HepG2 (cell line): Measurements from ENCODE around the gene TECTA. TPM values are rescaled to one million over a fixed set of nuclear protein-coding genes. Genes with fewer than 3 reads are reported as not detected.

Experiments
- ATAC-seq: fragments of 200-7000 bp; cut with Tn5 transposase; 3 replicates; pipeline ENCODE4 v1.9.1; 2020; ENCODE audit warnings: mild to moderate bottlenecking, moderate library complexity
- BruUV-seq: library from RNA; stranded (reverse); fragments of 400-500 nt; replicated peaks from 2 replicates; lab custom pipeline; 2021; lab: Mats Ljungman, UMichigan
- CTCF ChIA-PET: fragments of 300-600 bp; formaldehyde crosslinking; extraction: SDS; loops from one replicate; lab custom pipeline; 2021; ENCODE audit warnings: low total read pairs, inconsistent platforms, low intra/inter-chr PET ratio; lab: Yijun Ruan, JAX
- POLR2A ChIA-PET: fragments of 350-600 bp; sonication (Branson Sonifier 250); formaldehyde crosslinking; loops from one replicate; lab custom pipeline; 2020; ENCODE audit warnings: antibody characterized with exemption, inconsistent platforms; lab: Yijun Ruan, JAX
- DNase-seq: peaks from one replicate; pipeline ENCODE4 v3.0.0-alpha.2; 2015; ENCODE audit warnings: low spot score
- FAIRE-seq: peaks from 3 replicates; lab custom pipeline; 2011; peaks lifted over from hg19 to GRCh38; lab: Jason Lieb, UNC
- H2AFZ ChIP-seq: one replicate; pipeline ENCODE4 v1.6.1; 2011; ENCODE audit warnings: low read length, inconsistent platforms
- H3K27ac ChIP-seq: fragments of 300-600 bp; 3 replicates; pipeline ENCODE4 v1.8.0; 2011; ENCODE audit warnings: mixed run types, mild to moderate bottlenecking, mixed read lengths, low read length, inconsistent platforms; ENCODE audit not compliant: insufficient read depth; ENCODE audit errors: extremely low read length
- H3K27me3 ChIP-seq, 2 experiments: fragments of 200-600 bp in 1 of 2; 2 replicates in 1 of 2; 3 replicates in 1 of 2; pipeline versions ENCODE4 v1.6.0 to v1.8.0; 2011; ENCODE audit warnings: low read length in 2 of 2, mild to moderate bottlenecking in 2 of 2, moderate library complexity in 2 of 2, inconsistent platforms in 1 of 2; ENCODE audit not compliant: insufficient read depth in 2 of 2, control insufficient read depth in 1 of 2
- H3K36me3 ChIP-seq, 2 experiments: fragments of 200-600 bp in 1 of 2; replicated peaks in 1 of 2; 2 replicates in 1 of 2; 3 replicates in 1 of 2; pipeline versions ENCODE4 v1.5.1 to v1.8.0; 2011; ENCODE audit warnings: low read length in 2 of 2, inconsistent platforms in 1 of 2; ENCODE audit not compliant: insufficient read depth in 2 of 2, control insufficient read depth in 1 of 2
- H3K4me1 ChIP-seq: 2 replicates; pipeline ENCODE4 v1.5.1; 2012; ENCODE audit warnings: low read length, inconsistent platforms; ENCODE audit not compliant: insufficient read depth
- H3K4me2 ChIP-seq: 2 replicates; pipeline ENCODE4 v1.6.0; 2011; ENCODE audit warnings: low read depth, low read length, inconsistent platforms
- H3K4me3 ChIP-seq, 3 experiments: fragments of 200-600 bp in 1 of 3; sonication (generic), shearing (Covaris generic) in 1 of 3; replicated peaks in 1 of 3; 2 replicates each; pipeline ENCODE4 v1.5.1; 2011 to 2016; ENCODE audit warnings: low read length in 3 of 3, inconsistent platforms in 2 of 3, low read depth in 2 of 3, mild to moderate bottlenecking in 2 of 3, control low read depth in 1 of 3, mixed read lengths in 1 of 3; ENCODE audit not compliant: insufficient read depth in 1 of 3
- H3K79me2 ChIP-seq: one replicate; pipeline ENCODE4 v1.6.1; 2011; ENCODE audit warnings: low read length, inconsistent platforms; ENCODE audit not compliant: insufficient read depth
- H3K9ac ChIP-seq: 2 replicates; pipeline ENCODE4 v1.6.0; 2011; ENCODE audit warnings: mild to moderate bottlenecking, low read depth, low read length, inconsistent platforms; ENCODE audit not compliant: insufficient read depth
- H3K9me3 ChIP-seq: 2 replicates; pipeline ENCODE4 v1.5.1; 2012; ENCODE audit warnings: mild to moderate bottlenecking, low read length
- H4K20me1 ChIP-seq: 2 replicates; pipeline ENCODE4 v1.6.0; 2011; ENCODE audit warnings: inconsistent platforms, mild to moderate bottlenecking, low read length, moderate library complexity; ENCODE audit not compliant: insufficient read depth
- CAMTA2 ChIP-seq: sonication (generic); formaldehyde crosslinking; IDR thresholded peaks from 2 replicates; pipeline ENCODE4 v1.4.0; 2020; ENCODE audit warnings: mild to moderate bottlenecking, missing genetic modification reagents, borderline replicate concordance
- ZNF383 ChIP-seq: sonication (generic); formaldehyde crosslinking; IDR thresholded peaks from 2 replicates; pipeline ENCODE4 v1.4.0; 2020; ENCODE audit warnings: missing genetic modification reagents, mild to moderate bottlenecking, borderline replicate concordance
- WGBS: methylation state at CpG from one replicate; pipeline ENCODE4 v1.1.6; 2017; ENCODE audit warnings: low lambda C conversion rate; 5-methylcytosine and 5-hydroxymethylcytosine counted together
- in situ Hi-C: cut with HindIII; loops from 2 replicates; pipeline ENCODE4 v1.10.0; 2017; ENCODE audit warnings: low pct_unique_long_range_greater_than_20kb; ENCODE audit not compliant: extremely low pct_ligation_motif_present
- intact Hi-C: fragments of 100-400 bp; cut with micrococcal nuclease; formaldehyde crosslinking; loops from one replicate; pipeline ENCODE4 v1.10.0; 2022; ENCODE audit not compliant: unreplicated experiment
- polyA plus RNA-seq, 8 experiments: library from polyadenylated mRNA; depleted of rRNA in 3 of 8; stranded (reverse) in 7 of 8; unstranded in 1 of 8; fragments of >200 nt; fragmentation: Illumina TruSeq in 4 of 8; extraction: Trizol in 4 of 8; gene quantifications; 2 replicates each; pipeline versions ENCODE4 v1.2.1 to v1.2.3, GENCODE V29; 2011 to 2016; ENCODE audit warnings: low read depth in 4 of 8, missing spikeins in 1 of 8, mixed read lengths in 1 of 8; ENCODE audit not compliant: insufficient read depth in 1 of 8
- total RNA-seq, 5 experiments: library from RNA; depleted of rRNA; stranded (reverse); fragments of >200 nt; fragmentation: Illumina TruSeq; extraction: Trizol; gene quantifications; 2 replicates each; pipeline ENCODE4 v1.2.3, GENCODE V29; 2016; ENCODE audit warnings: low read depth in 1 of 5
- TF ChIP-seq, protein P1 (sequence below): sonication (generic); formaldehyde crosslinking; IDR thresholded peaks from 2 replicates; pipeline ENCODE4 v1.5.0; 2020; ENCODE audit warnings: missing genetic modification reagents, mild to moderate bottlenecking, borderline replicate concordance
- TF ChIP-seq, protein P2 (sequence below): fragments of 450-650 bp; IDR thresholded peaks from 2 replicates; pipeline ENCODE4 v1.6.1; 2016

TECTA gene
- total and polyA plus RNA-seq, 2 of the 13 experiments (the other 11 are each of a cell fraction or from before 2014, with no cell fraction given) = 0.04 to 0.17 TPM

DNA sequence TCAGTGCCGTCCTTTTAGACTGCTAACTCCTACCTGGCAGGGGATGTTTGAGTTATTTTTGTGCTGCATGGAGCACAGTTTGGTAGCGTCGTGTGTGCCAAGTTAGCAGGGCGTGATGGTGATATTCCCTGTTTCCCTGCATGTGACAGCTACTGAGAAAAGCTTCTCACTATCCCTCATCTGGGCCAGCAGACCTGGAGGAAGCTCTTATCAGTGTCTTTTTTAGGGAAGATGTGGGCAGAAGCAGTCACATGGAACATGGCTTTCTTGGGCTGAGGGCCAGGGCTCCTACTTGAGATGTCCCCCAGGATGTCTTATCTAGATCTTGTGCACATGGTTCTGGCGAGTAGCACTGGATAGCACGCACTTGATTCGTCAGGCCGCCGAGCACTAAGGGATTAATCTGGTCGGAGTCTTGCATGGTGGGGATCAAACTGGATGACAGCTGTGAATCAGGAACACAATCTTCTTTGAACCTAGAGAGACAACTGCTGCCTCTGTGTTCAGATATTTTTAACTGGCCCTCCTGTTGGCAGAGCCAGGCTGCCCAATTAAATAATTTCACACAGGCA is 33.8 kb downstream of the TECTA start (continued):
- TF ChIP-seq, protein P1, sequence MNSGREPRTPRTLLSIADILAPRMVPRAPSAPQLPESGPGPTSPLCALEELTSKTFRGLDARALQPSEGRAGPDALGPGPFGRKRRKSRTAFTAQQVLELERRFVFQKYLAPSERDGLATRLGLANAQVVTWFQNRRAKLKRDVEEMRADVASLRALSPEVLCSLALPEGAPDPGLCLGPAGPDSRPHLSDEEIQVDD (CRISPR knock-in tag) = no peak
- TF ChIP-seq CAMTA2 (CRISPR knock-in tag) = no peak

DNA sequence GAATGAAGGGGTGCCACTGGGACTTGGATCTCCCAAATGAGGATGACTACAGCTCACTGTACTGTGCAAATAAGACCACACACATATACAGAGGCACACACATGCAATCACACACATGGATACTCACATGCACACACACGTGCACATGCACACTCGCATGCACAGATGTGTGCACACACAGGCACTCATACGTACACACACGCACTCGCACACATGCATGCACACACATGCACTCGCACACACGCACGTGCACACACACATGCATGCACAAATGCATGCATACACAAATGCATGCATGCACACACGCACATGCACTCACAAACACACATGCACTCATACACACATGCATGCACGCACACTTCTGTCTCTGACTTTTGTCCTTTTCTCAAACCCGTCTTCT is 36.0 kb downstream of the TECTA start:
- Histone ChIP-seq H4K20me1 (no peaks in the 10 kb centered on the region), H3K9me3 (no peaks in the 10 kb centered on the region), H3K79me2 (no peaks in the 10 kb centered on the region), H3K27me3 (peaks cover 0 to 9% of the 10 kb centered on the region in 2 experiments; a peak in 2 of 5 replicates), H3K36me3 (no peaks in the 10 kb centered on the region), H3K4me2 (no peak overlapping the region), H3K9ac (no peak overlapping the region), H3K4me3 (no peak overlapping the region), H3K27ac (no peak overlapping the region), H2AFZ (no peak overlapping the region), H3K4me1 (no peaks in the 10 kb centered on the region)
- DNase-seq (no peak), ATAC-seq (no peak), FAIRE-seq (no peak)
- intact Hi-C loops = no loop called here
- ChIA-PET CTCF (no interaction called here), POLR2A (no interaction called here)
- BruUV-seq = no TSS peak
- TF ChIP-seq, protein P2, sequence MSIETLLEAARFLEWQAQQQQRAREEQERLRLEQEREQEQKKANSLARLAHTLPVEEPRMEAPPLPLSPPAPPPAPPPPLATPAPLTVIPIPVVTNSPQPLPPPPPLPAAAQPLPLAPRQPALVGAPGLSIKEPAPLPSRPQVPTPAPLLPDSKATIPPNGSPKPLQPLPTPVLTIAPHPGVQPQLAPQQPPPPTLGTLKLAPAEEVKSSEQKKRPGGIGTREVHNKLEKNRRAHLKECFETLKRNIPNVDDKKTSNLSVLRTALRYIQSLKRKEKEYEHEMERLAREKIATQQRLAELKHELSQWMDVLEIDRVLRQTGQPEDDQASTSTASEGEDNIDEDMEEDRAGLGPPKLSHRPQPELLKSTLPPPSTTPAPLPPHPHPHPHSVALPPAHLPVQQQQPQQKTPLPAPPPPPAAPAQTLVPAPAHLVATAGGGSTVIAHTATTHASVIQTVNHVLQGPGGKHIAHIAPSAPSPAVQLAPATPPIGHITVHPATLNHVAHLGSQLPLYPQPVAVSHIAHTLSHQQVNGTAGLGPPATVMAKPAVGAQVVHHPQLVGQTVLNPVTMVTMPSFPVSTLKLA = peak; percentile 97
- TF ChIP-seq ZNF383 (CRISPR knock-in tag) = no peak
- in situ Hi-C loops = no loop called here
- 54% methylated on average over 10 of the region's 11 CpGs for WGBS
